Activated T-cell treated with anti-CD3 and anti-CD28 coated beads, Interleukin-2, amount 50 U/mL, for 1 hour (primary cell): Measurements from ENCODE around the gene PTPRM.

Experiments used
- DNase-seq: peaks from one replicate; pipeline ENCODE4 v3.0.0-alpha.2; 2020

Gene PTPRM

DNA sequence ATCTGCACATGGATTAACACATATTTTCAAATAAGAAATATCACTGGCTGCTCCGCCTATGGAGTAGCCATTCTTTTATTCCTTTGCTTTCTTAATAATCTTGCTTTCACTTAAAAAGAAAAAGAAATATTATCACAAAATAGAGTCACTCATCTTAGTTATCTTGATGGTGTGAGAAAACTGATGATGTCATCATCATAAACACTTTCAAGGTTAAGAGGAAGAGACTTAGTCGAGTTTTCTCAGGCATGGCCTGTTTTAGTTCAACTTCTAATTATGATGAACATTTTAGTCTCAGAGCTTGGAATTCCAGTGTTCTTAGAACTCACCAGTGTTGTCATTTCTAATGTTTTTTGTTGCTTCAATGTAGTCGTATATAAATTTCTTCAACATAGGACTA is 506.1 kb downstream of the PTPRM start:
- no peak for DNase-seq

- DNase-seq, result no peak
These were observed 513.0 kb downstream of the PTPRM start for GRCh38 chr18:8080092-8080491.

- no peak for DNase-seq
These were observed 514.2 kb downstream of the PTPRM start for GRCh38 chr18:8081267-8081666.

- DNase-seq, result no peak
These were observed 514.9 kb downstream of the PTPRM start for GRCh38 chr18:8081872-8082553.

DNA sequence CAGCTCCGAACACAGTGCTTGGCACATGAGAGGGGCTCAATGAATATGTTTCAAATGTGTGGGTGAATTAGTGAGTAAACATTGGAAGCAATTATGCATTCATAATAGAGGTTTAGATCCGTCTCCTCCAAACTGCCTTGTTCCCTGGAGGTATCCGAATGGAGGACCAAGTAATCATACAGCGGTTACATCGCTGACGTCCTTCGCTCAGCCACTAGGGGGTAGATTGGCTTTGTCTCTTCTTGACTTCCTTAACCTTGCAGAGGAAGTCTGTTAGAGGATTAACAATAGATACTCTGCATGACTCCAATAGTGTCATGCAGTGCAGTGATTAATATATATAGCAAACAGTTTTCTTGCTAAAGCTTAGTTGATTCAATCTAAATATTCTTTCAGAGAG is 517.0 kb downstream of the PTPRM start:
- no peak for DNase-seq

DNA sequence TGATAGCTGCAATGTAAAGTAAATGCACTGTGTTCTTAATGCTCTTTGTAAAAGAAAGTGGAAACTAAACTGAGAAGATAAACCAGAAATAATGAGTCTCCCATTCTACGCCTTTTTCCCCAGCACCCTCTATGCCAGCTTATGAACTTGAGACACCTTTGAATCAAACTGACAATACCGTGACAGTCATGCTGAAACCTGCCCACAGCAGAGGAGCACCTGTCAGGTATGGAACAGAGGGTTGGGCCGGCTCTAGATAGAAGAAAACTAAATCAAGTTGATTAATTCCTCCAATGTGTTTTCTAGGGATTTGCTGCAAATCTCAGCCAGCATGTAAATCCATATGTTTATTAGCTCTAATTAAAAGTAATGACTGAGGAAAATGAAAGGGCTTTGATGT is 521.5 kb downstream of the PTPRM start:
- no peak for DNase-seq

DNA sequence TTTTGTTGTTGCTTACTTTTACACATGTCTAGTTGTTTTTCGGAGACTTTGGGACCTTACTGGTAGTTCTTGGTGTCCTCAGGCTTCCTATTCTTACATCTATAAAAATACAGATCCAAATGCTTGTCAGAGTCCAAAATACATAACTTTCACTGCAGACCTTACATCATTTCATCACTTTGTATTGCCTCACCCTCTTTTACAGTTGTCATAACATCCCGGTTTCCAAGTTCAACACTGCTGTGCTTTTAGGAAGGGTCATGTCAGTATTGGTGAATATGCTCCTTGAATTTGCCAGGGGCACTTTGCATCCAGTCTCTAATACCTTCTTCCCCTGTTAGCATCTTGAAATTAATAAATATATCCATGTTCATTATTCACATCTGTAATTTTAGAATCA is 523.9 kb downstream of the PTPRM start:
- no peak for DNase-seq

- no peak for DNase-seq
These were observed 528.9 kb downstream of the PTPRM start for GRCh38 chr18:8095947-8096570.

GRCh38 chr18:8097399-8097798 is 530.3 kb downstream of the PTPRM start:
- DNase-seq, result no peak

DNA sequence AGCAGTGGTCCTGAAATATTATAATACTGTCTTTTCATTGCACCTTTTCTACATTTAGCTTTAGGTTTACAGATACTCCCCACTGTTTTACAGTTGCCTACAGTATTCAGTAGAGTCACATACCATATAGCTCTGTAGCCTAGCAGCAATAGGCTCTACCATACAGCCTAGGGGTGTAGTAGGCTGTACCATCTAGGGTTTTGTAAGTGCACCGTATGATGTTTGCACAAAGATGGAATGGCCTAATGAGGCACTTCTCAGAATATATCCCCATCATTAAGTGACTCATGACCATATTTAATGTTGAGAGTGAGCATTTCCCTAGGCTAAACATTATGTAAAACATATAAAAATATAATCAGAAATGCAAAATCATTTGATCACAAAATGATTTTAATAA is 530.8 kb downstream of the PTPRM start:
- no peak for DNase-seq

DNA sequence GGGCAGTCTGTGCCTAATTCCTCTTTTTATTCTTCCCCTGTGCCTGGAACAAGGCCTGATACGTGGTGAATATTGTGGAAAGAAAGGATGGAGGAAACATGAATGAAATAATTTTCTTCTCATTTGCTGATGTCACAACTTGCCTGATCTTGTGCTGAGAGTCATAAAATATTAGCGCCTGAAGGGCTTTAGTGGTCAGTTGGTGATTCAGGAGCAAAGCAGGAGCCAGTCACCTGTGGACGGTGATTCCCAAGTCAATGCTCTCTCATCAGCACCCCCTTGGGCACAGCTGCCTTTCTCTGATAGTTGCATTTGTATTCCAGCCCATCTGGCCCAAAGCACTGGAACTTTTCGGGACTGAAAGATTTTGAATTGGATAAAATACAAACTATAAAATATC is 539.5 kb downstream of the PTPRM start:
- no peak for DNase-seq

DNA sequence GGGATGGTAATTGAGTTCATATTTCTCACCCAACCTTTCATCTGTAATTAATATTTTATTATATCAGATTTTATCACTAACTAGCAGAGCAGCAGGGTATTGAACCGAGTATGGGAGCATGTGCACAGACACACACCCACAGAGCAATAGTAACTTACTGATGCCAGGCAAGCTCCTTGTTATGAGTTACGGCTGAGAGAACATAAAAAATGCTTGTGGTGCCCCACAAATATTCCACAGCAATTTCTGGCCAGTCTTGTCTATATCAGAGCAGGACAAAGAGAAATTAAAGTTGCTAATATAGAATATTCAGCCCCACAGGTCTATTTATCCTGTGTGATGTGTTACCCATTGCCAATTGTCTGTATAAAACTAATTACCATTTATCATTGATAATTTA is 540.3 kb downstream of the PTPRM start:
- DNase-seq, result no peak

DNA sequence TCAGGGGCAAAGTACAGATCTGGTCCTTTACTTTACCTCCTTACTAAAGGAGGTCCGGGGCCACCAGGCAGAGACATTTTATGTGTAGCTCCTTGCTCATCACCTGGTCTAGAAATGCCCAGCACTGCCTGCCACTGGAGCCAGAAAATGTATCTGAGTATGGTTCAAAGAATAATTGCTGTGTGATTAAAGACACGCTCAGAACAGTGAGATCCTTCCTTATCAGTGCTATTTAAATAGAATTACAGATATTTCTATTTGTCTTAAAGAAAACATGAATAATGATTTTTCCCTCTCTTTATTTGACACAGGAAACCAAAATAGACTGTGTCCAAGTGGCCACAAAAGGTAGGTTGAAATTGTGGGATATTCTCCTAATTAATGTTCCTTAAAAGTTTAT is 547.4 kb downstream of the PTPRM start:
- no peak for DNase-seq

- DNase-seq, result no peak
These were observed 549.4 kb downstream of the PTPRM start for GRCh38 chr18:8116341-8117005.

GRCh38 chr18:8117006-8117371 is 549.9 kb downstream of the PTPRM start:
- no peak for DNase-seq

DNA sequence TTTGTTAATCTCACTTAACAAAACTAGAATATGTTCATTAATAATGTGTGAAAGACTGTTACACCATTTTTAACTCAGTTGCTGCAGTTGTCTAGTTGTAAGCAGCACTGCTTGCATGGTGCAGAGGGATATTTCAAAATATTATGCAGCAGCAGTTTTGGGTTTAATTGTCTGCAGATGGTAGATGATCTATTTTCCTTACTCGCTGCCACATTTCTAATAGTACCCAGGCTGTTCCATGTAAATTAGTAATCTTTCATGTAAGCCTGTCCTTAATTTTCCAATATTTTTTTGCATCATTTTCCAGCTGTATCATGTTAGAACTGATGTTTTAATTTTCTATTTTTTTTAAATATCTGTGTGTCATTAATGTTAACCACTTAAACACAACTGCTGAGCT is 554.0 kb downstream of the PTPRM start:
- no peak for DNase-seq

DNA sequence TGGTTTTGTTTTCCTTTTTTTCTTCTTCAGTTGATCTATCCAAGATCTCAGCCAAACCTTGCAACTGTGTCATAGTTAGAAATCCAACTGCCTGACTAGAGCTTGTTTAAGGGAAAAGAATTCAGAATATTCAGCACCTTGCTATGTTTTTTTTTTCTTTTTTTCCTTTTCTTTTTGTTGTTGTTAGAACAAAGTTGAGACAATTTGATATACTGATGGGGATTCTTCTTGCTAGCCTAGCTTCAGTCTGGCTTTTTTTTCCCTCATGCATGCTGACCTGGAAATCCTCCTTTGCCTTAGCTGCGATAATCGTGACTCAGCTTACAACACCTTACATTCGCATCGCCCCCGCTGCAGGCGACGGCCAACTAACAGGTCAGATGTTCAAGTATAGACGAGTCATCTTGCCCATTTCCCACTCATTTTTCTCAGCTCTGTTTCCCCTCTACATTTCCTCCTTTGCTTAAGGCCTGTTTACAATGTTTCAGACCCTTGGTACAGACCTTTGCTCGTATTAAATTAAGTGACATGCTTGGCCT is 554.9 kb downstream of the PTPRM start:
- no peak for DNase-seq

GRCh38 chr18:8124232-8125146 is 557.4 kb downstream of the PTPRM start:
- DNase-seq, result no peak

DNA sequence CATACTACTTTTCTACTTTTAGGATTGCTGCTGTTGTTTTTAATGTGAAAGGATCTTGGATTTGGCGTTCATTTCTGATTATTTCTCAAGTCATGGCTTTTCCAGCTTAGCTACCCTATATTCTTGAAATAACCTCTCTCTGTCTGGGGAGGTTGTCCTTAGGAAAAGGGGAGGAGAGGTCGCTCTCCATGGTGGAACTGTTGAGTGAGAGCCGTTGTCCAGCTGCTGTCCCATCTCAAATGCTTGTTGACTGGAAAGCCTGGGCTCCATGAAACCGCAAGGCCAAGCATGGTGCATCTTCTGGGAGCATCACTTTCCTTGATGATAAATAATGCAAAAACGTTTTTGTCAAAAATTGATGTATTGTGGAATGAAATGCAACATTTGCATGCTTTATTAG is 563.0 kb downstream of the PTPRM start:
- DNase-seq, result no peak

GRCh38 chr18:8133032-8133431 is 565.9 kb downstream of the PTPRM start:
- DNase-seq, result no peak

- no peak for DNase-seq
These were observed 566.8 kb downstream of the PTPRM start for GRCh38 chr18:8133888-8134287.

DNA sequence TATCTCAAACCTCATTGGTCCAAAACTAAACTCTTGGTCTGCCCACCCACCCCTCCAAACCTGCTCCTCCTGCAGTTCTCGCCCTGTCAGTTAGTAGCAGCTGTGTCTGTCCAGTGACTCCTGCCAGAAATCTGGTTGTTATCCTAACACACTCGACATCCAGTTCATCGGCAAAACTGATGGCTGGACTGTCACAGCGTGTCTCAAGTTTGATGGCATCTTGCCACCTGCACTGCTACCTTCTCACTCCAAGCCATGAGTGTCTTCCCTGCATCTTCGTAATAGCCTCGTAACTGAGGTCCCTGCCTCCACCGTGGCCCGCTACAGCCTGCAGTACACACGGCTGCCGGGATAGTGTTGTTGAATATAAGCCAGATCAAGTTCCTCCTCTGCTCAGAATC is 572.0 kb downstream of the PTPRM start:
- DNase-seq, result no peak

DNA sequence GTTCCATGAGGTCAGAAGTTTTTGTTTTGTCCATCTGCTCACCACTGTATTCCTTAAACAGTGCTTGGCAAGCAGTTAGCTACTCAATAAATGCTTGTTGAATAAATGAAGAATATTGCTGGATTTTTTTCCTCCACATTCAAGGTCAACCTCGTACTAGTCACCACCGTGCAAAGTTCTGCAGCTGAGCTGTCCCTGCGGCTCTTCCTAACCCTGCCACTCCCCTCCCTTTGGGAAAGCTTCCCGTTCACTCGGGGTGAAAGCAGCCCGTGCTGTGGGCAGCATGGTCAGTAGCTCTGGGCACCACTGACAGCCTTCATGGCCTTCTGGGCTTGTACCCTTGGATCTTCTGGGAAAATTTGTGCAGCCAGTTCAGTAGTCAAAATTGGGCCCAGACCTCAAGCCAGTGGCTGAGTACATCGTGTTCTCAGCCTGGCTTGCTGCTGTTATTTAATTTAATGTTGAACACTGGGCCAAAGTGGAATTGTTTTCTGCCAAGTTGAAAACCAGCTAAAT is 572.8 kb downstream of the PTPRM start:
- no peak for DNase-seq
